DMS153 treated with DMSO at 0.1 percent for 48 hours (cell line): ENCODE results near the gene PDX1.

Experiments used
- DNase-seq: peaks from one replicate; lab custom pipeline; 2025; ENCODE audit not compliant: unreplicated experiment; lab: John Stamatoyannopoulos, UW

The PDX1 gene

DNA sequence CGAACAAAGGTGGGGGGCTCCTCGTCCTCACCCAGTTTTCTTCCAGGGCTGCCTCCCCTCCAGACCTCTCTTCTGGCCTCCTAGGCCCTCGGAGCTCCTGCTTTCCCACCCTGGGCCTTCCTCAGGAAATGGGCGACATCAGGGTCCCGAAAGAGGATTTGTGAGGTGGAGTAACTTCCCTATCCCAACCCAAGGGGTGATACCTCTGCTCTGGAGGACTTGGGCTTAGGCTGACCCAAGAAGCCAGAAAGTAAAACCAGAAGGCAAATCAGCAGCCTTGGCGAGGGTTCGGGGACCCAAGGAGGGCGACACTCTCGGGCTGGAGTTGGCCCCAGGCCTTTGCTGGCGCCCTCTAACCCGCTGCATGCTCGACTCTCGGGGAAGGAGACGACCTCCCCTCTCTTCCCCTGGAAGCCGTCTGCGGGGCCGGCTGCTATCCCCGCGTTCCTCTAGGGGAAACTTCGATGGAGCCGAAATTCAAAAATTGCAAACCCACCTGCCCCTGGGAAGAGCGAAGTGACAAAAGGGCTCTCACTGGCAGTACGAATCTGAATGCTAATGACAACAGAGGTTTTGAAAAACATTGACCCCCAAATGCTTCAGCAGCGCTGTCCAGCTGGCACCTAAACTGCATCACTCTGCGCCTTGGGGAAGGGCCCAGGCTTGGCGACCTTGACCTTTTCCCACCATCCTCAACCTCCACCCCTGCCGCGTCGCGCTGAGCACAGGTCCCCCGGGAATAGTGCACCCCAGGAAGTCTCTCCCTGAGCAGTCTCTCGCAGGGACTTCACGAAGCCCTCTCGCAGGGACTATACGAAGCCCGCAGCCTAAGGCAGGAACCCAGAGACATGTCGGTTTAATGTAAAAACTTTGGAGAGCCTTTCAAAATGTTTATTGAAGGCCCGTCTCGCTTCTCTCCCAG, 2.4 kb downstream of the PDX1 start:
- DNase-seq = no peak

DNA sequence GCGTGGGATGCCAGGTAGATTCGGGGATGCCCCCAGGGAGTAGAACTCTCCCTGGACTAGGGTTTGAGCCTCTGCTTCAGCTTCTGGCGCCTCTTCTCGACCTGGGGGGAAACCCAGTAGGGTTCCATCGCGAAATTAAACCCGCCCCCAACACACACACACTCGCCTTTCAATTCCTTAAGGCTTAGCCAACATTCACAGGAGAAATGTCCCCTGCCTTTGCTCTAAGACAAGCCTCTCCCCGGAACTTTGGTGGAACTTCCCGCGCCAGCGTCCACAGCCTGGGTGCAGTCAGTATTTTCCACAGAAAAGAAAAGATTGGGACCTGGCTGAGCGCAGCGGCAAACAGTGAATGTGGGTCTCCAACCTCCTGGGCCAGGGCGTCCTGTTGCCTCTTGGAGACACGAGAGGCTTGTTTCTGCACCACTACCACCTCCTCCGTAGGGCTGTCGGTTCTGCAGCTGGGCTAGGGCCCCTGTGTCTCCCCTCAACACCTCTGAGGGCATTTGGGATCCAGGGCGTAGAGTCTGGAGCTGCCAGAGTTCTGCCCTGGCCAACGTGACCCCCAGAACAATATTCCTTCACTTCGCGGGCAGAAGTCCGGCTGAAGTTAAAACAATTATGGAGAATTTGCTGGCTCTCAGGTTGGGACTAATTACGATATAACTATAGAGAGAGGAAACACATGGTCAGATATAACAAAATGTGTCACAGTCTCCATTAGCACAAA, 3.2 kb downstream of the PDX1 start:
- DNase-seq = no peak

DNA sequence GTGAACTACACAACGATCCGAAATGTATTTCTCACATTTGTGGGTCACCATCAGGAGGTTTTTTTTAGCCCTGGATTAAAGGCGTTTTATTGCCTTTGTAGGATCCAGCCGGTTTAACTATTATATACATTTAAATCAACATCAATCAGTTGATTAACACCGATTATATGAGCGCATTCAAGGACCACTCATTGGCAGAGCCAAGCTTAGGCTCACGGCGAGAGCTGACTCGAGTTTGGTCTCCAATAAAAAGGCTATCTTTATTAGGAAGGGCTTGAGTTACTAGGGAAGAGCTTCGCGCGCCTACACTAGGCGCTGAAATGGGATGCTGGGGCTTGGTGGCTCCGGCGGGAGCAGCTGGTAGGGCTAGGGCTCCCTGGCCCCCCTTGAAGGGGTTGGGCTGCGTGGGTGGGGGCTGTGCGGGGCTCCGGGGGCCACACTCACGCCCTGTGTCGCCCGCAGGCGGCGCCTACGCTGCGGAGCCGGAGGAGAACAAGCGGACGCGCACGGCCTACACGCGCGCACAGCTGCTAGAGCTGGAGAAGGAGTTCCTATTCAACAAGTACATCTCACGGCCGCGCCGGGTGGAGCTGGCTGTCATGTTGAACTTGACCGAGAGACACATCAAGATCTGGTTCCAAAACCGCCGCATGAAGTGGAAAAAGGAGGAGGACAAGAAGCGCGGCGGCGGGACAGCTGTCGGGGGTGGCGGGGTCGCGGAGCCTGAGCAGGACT, 4.2 kb downstream of the PDX1 start:
- DNase-seq = no peak

DNA sequence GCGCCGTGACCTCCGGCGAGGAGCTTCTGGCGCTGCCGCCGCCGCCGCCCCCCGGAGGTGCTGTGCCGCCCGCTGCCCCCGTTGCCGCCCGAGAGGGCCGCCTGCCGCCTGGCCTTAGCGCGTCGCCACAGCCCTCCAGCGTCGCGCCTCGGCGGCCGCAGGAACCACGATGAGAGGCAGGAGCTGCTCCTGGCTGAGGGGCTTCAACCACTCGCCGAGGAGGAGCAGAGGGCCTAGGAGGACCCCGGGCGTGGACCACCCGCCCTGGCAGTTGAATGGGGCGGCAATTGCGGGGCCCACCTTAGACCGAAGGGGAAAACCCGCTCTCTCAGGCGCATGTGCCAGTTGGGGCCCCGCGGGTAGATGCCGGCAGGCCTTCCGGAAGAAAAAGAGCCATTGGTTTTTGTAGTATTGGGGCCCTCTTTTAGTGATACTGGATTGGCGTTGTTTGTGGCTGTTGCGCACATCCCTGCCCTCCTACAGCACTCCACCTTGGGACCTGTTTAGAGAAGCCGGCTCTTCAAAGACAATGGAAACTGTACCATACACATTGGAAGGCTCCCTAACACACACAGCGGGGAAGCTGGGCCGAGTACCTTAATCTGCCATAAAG, 4.8 kb downstream of the PDX1 start:
- no peak for DNase-seq

DNA sequence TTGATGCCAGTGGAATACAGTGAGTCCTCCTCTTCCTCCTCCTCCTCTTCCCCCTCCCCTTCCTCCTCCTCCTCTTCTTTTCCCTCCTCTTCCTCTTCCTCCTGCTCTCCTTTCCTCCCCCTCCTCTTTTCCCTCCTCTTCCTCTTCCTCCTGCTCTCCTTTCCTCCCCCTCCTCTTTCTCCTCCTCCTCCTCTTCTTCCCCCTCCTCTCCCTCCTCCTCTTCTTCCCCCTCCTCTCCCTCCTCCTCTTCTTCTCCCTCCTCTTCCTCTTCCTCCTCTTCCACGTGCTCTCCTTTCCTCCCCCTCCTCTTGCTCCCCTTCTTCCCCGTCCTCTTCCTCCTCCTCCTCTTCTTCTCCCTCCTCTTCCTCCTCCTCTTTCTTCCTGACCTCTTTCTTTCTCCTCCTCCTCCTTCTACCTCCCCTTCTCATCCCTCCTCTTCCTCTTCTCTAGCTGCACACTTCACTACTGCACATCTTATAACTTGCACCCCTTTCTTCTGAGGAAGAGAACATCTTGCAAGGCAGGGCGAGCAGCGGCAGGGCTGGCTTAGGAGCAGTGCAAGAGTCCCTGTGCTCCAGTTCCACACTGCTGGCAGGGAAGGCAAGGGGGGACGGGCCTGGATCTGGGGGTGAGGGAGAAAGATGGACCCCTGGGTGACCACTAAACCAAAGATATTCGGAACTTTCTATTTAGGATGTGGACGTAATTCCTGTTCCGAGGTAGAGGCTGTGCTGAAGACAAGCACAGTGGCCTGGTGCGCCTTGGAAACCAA, 5.6 kb downstream of the PDX1 start:
- DNase-seq = no peak

DNA sequence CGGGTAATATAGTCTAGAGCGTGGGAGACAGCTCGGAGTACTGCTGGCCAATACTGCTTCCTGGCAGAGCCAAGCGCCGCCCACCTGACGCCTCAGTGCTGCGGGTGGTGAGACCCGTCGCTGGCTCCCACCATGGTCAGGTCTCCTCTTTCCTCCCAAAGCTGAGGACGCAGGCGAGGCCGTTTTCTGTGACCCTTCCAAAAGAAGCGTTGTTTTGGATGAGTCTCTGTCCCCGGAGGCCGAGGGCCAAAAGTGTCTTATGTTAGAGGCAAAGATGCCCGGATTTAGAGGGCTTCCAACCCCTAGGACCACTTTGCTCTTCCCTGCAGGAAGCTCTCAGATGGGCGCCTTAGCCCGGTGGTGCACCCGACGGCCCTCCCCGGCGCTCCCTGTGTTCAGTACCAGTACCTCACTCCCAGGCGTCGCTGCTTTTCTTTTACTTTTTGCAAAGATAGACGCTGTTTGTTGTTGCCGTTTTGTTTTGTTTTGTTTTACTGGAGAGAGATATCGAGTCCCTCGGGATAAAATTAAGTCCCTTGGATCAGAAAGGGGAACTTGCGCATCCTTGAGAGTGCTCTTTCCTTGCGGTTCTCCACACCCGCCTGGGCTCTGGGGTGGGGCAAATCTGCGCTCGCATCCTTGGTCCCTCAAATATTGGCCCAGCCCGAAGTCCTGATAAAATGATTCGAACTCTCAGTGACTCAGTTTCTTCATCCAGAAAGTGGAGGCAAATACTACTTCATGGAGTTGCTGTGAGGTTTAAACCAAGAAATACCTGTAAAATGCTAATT, 7.0 kb downstream of the PDX1 start:
- DNase-seq = no peak

DNA sequence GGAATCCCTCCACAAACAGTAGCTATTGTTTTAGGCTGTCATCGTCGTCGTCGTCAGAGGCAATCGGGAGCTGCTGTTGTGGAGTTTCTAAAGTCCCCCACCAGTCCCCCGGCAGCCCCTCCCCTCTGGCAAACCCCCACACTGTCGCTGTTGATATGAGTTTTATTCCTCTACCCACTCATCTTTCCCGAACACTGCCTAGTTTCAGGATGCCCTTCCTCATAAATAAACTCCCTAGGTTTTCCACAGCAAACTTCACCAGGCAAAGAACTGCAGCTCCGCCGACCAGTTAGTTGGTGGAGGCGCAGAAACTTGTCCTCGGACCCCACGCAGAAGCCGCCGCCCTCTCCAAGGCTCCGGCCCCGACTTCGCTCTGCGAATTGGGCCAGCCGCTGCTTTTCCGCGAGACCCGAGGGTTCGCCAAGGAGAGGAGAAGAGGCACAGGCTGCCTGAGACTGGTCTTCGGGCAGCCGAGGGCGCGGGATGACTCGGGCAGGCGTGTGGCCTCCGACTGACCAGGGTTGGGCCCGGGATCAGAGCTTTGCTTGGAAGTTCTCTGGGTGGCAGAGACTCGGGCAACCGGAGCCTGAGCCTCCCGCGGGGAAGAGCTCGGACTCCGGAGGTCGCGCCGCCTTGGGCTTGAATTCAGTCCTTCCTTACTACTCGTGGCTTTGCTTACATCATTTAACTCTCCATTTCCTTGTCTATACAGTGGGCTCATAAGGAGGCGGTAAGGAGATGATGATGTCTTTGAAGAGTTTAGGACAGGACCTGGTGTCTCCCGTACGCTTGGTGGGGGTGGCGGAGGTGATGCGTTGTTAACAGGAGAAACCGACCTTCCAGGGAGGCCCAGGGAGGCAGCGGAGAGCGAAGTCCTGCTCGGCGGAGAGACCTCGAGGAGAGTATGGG, 7.9 kb downstream of the PDX1 start:
- DNase-seq = no peak

DNA sequence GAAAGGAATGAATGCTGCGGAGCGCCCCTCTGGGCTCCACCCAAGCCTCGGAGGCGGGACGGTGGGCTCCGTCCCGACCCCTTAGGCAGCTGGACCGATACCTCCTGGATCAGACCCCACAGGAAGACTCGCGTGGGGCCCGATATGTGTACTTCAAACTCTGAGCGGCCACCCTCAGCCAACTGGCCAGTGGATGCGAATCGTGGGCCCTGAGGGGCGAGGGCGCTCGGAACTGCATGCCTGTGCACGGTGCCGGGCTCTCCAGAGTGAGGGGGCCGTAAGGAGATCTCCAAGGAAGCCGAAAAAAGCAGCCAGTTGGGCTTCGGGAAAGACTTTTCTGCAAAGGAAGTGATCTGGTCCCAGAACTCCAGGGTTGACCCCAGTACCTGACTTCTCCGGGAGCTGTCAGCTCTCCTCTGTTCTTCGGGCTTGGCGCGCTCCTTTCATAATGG, 8.6 kb downstream of the PDX1 start:
- no peak for DNase-seq

DNA sequence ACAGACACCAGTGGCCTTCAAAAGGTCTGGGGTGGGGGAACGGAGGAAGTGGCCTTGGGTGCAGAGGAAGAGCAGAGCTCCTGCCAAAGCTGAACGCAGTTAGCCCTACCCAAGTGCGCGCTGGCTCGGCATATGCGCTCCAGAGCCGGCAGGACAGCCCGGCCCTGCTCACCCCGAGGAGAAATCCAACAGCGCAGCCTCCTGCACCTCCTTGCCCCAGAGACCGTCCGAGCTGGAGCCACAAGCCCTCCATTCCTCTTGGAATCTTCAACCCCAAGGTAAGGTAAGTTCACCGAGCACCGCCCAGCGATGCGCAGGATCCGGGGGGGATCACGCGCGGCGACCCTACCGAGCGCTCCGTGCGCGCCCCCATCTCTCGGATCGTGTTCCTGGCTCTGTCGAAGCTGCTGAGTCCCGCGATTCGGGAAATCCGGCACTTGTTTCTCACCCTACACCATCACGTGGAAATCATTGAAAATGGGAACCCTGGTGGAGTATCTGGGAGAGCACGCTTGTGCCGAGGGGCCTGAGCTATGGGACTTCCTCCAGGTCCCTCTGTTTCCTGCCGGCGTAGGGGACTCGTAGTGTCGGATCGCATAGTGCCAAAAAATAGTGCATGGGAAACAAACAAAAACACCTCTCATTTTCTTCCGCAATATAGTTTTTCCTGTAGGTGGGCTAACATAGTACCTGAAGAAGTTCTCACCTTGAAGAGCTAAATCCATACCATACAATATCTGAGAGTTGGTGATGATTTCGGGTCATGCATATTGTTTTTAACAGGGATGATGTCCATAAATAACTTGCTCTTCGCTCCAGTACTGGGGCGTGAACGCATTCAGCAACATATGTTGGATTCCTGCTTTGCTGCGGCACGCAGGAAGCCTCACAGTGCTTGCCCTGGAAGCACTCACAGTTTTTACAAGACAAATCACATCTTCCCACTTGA, 9.3 kb downstream of the PDX1 start:
- DNase-seq = no peak

DNA sequence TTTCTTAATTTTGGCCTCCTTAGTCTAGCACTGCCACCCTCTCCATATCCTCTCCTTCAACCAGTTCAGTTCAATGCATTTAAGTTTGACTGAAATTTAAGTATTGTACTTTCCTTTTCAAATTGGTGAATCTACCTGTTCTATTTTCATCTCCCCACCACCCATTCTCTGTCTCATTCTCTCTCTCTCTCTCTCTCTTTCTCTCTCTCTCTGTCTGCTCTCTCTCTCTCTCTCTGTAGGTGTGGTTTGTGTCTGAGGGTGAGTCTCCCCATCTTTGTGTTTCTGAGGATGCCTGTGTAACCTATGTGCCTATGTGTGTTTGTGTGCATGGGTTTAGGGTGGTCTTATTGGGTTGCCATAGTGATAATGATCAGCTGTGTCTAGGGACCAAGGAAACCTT, 10.1 kb downstream of the PDX1 start:
- no peak for DNase-seq

DNA sequence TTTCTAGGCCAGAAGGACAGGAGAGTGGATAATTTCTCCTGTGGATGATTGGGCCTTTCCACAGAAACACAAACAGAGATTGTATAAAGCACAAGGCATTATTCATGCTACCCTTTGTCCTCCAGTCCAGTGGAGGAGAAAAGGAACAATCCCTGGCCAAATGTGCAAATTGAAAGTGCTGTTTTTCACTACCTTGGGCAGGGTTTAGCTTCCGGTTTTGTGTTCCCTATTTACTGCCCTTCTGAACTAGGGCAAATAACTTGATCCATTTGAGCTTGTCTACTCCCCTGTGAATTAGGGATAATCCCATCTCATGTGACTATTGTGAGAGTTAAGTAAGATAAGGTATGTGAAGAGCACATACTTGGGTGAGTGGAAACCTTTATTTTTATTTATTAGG, 13.3 kb downstream of the PDX1 start:
- DNase-seq = no peak

DNA sequence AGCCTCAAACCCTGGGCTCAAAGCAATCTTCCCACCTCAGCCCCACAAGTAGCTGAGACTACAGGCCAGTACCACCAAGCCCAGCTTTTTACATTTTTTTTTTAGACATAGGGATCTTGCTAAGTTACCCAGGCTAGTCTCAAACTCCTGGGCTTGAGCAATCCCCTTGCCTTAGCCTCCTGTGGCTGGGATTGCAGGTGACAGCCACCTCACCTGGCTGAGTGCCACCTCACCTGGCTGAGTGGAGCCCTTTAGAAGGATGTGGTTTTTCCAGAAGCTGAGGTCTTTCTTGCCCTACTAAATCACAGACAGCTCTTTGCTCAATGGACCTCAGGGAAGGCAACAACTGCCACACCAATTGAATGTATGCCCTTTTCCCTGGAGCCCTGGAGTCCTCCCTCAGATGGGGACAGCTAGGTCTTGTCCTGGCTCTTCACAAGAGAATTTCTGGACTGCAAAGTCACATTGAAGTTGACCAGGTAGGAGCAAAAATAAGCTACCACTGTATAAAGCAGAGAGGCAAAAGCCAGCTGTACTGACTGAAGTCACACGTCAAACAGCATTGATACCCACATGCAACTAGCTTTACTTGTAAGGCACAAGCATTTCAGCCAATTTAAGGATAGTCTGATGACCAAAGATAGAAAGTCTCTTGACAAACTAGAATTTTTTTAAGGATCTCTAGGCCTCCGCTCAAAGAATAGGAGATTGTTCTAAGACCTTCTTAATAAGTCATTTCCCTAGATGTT, 14.0 kb downstream of the PDX1 start:
- no peak for DNase-seq

DNA sequence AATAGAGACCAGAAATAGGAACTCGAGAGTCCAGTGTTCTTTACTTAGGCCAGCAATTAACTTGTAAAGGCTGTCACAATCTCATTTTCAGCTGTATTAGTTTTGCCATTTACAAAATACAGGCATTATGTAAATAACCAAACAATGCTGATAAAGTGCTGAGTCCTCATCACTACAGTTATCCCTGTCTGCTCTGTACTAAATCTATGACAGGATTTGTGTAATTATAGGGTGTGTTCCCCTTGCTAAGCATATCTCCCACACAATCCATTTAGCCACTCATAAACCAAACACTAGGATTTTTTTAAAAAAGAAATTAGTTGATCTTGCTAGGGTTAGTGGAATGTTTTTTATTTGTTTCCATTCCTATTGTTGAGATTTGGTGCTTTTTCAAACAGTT, 23.2 kb downstream of the PDX1 start:
- peak; percentile 62 for DNase-seq

DNA sequence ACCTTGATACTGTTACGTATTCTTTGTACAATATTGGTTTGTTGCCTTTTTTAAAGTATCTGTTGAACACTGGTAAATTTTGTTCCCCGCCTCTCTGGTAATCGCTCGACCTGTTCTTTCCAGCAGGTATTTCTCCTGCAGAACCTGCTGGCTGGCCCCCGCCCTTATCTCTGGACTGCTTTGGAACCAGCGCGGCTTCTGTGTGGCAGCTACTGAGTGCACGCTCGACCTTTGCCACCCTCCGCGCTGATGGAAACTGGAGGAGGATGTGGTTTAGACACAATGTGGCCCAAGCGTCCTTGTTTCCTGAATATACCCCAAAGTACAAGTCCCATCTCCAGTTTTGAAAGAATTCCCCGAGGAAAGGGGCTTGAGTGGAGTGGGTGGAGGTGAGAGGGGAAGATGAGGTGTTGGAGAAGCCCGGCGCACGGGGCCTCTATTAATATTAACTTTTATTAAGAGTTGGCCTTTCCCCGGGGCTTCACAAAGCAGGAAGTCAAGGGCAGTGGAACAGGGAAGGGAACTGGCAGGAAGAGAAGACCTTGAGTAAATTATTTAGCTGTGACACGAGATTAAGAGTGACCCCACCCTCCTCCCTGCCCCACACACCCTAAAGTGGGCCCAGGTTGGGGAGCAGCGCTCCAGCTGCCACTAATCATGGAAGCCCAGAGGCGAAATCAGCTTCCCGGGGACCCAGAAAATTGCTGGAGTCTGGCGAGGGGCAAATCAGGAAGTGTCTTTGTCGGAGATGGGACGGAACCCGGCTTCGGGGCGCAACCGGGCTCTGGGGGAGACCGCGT, 33.3 kb downstream of the PDX1 start:
- DNase-seq = peak; percentile 6

DNA sequence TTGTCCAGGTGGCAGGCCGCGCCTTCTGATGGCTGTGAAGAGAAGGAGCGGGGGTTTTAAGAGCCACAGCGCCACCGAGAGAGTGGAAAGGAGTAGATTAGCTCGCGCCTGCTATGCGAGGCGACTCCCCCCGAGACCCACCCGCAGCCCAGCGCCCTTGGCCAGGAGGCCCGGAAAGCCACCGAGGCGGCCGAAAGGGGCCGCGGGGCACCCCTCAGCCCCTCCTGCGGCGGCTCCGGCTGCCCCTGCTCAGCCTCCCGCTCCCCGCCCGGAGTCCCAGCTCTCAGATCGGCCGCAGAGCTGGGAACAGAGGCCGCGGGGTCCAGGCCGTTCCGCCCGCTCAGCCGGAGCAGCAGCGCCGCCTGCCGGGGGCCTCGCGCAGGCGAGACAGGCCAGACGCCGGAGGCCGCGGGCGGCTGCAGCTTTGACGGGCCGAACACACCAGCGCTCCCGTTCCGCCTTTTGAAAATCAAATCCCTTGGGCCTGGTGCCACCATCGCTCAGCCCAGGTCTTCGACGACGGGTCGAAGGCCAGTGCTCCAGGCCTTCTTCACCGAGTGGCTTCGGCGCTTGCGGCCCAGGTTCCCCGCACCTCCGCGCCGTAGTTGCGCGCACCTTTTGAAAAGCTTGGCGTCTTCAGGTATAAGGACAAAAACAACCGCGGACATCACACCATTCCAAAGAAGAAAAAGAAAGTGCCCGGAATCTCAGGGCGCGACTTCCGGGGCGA, 34.0 kb downstream of the PDX1 start:
- peak; percentile 72 for DNase-seq
